ENCODE results near the gene SYNM. TPM values are rescaled to one million over a fixed set of nuclear protein-coding genes. Genes with fewer than 3 reads are reported as not detected.
A peak's percentile ranks its signal among the peaks of the same experiment; 100 is the strongest.

SYNM gene
- total and polyA plus RNA-seq, 5 donors from 2014 or later, result 0.13 to 1.8 (median 0.41) TPM; not detected in 2

GRCh38 chr15:99174567-99175395, 69.9 kb downstream of the SYNM start:
- Histone ChIP-seq H3K36me3 (ENCODE audit: control insufficient read depth, insufficient read depth, low read length) (no peaks in the 10 kb centered on the region), H3K4me1 (ENCODE audit: control insufficient read depth, insufficient read depth, low read length, poor library complexity, severe bottlenecking) (no peaks in the 10 kb centered on the region), H3K27me3 (ENCODE audit: control insufficient read depth, insufficient read depth, low read length) (no peaks in the 10 kb centered on the region), H3K27ac (ENCODE audit: insufficient read depth, low read length, poor library complexity, severe bottlenecking) (no peak overlapping the region), H3K9me3 (ENCODE audit: control insufficient read depth in 2 of 2, low read length in 2 of 2) (no peaks in the 10 kb centered on the region), H3K4me3 (ENCODE audit: low read depth, low read length) (no peak overlapping the region)
- no peaks in the 10 kb centered on the region for H3K4me1 Mint-ChIP-seq
- no peak overlapping the region for H3K27ac Mint-ChIP-seq
- DNase-seq (no peak), ATAC-seq (ENCODE audit: low read depth in 2 of 2) (no peak)
- no peak overlapping the region for H3K4me3 Mint-ChIP-seq
- no peaks in the 10 kb centered on the region for H3K27me3 Mint-ChIP-seq
- H3K36me3 Mint-ChIP-seq, result no peaks in the 10 kb centered on the region
- H3K9me3 Mint-ChIP-seq, result peaks cover 0 to 1% (median 0%) of the 10 kb centered on the region in 7 donors

DNA sequence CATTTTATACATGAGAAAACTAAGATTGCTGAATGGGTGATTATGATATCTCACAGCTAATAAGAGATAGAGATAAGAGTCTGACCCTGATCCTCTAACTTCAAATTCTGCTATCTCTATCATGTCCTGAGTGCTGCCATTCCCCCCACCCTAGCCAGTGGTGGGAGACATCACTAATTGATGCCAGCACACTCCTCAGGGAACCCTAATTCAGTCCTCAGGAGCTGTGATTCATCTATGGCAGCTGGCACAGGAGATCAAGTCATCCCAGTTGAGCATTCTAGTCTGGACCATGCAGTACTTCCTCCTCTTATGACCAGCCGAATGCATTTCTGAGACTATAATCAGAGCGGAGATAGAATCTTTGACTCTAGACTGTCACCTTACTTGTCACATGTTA, 71.9 kb downstream of the SYNM start:
- no peak for DNase-seq
- H3K27me3 Mint-ChIP-seq, result peaks cover 7% of the 10 kb centered on the region
- Histone ChIP-seq H3K36me3 (ENCODE audit: control insufficient read depth, insufficient read depth, low read length) (no peaks in the 10 kb centered on the region), H3K27me3 (ENCODE audit: control insufficient read depth, insufficient read depth, low read length) (no peaks in the 10 kb centered on the region), H3K4me1 (ENCODE audit: control insufficient read depth, insufficient read depth, low read length, poor library complexity, severe bottlenecking) (no peaks in the 10 kb centered on the region), H3K4me3 (ENCODE audit: low read depth, low read length) (no peak overlapping the region), H3K9me3 (ENCODE audit: control insufficient read depth in 2 of 2, low read length in 2 of 2) (no peaks in the 10 kb centered on the region), H3K27ac (ENCODE audit: insufficient read depth, low read length, poor library complexity, severe bottlenecking) (no peak overlapping the region)
- no peak for ATAC-seq (ENCODE audit: low read depth in 2 of 2)
- H3K36me3 Mint-ChIP-seq, result no peaks in the 10 kb centered on the region
- H3K9me3 Mint-ChIP-seq, result peaks cover 0 to 1% (median 0%) of the 10 kb centered on the region in 7 donors
- no peaks in the 10 kb centered on the region for H3K4me1 Mint-ChIP-seq
- H3K4me3 Mint-ChIP-seq, result no peak overlapping the region
- no peak overlapping the region for H3K27ac Mint-ChIP-seq

DNA sequence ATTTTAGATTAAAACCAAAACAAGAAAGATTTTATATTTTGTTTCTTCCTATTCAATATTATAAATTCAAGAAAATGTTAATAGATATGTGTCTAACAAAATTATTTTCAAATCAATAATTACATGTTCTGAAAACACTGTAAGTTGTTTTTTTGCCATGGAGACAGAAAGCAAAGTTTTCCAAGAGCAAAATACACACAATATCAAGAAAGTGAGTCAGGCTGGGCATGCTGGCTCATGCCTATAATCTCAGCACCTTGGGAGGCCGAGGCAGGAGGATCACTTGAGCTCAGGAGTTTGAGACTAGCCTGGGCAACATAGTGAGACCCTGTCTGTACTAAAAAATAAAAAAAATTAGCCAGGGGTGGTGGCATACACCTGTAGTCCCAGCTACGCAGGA, 72.8 kb downstream of the SYNM start:
- no peak overlapping the region for H3K4me3 Mint-ChIP-seq
- Histone ChIP-seq H3K36me3 (ENCODE audit: control insufficient read depth, insufficient read depth, low read length) (no peaks in the 10 kb centered on the region), H3K4me1 (ENCODE audit: control insufficient read depth, insufficient read depth, low read length, poor library complexity, severe bottlenecking) (no peaks in the 10 kb centered on the region), H3K9me3 (ENCODE audit: control insufficient read depth in 2 of 2, low read length in 2 of 2) (no peaks in the 10 kb centered on the region), H3K27me3 (ENCODE audit: control insufficient read depth, insufficient read depth, low read length) (no peaks in the 10 kb centered on the region), H3K27ac (ENCODE audit: insufficient read depth, low read length, poor library complexity, severe bottlenecking) (no peak overlapping the region), H3K4me3 (ENCODE audit: low read depth, low read length) (no peak overlapping the region)
- H3K36me3 Mint-ChIP-seq, result no peaks in the 10 kb centered on the region
- H3K27ac Mint-ChIP-seq, result no peak overlapping the region
- H3K27me3 Mint-ChIP-seq, result peaks cover 7% of the 10 kb centered on the region
- no peak for ATAC-seq (ENCODE audit: low read depth in 2 of 2)
- DNase-seq, result no peak
- no peaks in the 10 kb centered on the region for H3K4me1 Mint-ChIP-seq
- H3K9me3 Mint-ChIP-seq, result peaks cover 0 to 1% (median 0%) of the 10 kb centered on the region in 7 donors

DNA sequence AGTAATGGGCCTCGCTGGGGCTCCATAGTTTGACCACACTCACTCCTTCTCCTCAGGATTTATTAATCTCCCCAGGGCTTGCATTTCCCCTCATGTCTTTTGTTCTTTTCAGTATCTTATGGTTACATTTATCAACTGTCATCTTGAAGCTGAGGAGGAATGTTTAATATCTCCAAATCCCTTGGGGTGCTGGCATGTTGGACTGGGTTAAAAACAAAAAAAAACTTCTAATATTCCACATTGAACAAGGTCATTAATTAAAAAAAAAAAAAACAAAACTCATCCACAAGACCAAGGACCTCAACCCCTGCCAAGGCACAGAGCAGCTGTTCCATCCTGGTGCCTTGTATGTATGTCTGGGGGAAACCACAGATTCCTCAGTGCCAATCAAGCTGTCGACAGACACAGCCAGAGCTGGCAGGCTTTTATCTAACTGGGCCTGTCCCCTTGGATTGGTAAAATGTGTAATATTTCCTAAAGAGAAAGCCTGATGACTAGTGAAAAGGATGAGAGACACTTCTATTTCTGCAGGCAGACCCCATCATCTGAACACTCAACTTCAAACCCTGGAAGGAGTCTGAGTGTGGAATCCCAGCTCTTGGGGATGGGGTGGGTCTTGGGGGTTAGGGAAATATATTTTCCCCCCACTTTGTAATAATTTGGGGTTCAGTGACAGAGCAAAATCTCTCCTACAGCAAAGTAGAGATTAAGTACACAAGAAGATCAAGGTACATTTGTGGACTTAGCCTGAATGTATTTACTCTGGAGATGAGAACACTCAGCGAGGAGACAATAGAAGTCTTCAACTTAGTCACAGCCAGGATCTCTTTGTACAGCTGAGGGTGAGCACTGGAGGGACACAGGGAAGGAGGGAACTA, 75.4 kb downstream of the SYNM start:
- no peaks in the 10 kb centered on the region for H3K4me1 ChIP-seq (ENCODE audit: control insufficient read depth, insufficient read depth, low read length, poor library complexity, severe bottlenecking)
- Mint-ChIP-seq H3K36me3 (no peaks in the 10 kb centered on the region), H3K4me1 (no peaks in the 10 kb centered on the region), H3K27me3 (peaks cover 7% of the 10 kb centered on the region), H3K4me3 (no peak overlapping the region), H3K9me3 (peaks cover 0 to 1% (median 0%) of the 10 kb centered on the region in 7 donors), H3K27ac (no peak overlapping the region)
- H3K27ac ChIP-seq (ENCODE audit: insufficient read depth, low read length, poor library complexity, severe bottlenecking), result no peak overlapping the region
- no peaks in the 10 kb centered on the region for H3K36me3 ChIP-seq (ENCODE audit: control insufficient read depth, insufficient read depth, low read length)
- no peak overlapping the region for H3K4me3 ChIP-seq (ENCODE audit: low read depth, low read length)
- H3K27me3 ChIP-seq (ENCODE audit: control insufficient read depth, insufficient read depth, low read length), result no peaks in the 10 kb centered on the region
- H3K9me3 ChIP-seq (ENCODE audit: control insufficient read depth in 2 of 2, low read length in 2 of 2), result no peaks in the 10 kb centered on the region
- DNase-seq (no peak), ATAC-seq (ENCODE audit: low read depth in 2 of 2) (no peak)

DNA sequence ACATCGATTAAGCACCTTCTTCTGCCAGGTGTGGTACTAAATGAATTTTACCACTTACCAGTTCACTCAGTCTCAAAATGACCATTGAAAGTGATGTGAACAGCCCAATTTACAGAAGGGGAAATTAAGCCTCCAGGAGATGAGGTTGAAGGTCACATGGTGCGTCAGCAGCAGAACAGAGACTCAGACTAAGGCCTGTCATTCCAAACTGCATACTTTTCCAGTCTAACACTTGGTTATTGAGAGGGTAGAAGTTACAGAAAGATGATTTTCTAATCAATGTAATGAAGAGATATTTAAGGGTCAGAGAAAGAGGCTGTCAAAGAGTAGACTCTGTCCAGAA, 76.1 kb downstream of the SYNM start:
- ATAC-seq (ENCODE audit: low read depth in 2 of 2), result no peak
- H3K9me3 Mint-ChIP-seq, result peaks cover 0 to 1% (median 0%) of the 10 kb centered on the region in 7 donors
- no peaks in the 10 kb centered on the region for H3K36me3 ChIP-seq (ENCODE audit: control insufficient read depth, insufficient read depth, low read length)
- H3K27ac ChIP-seq (ENCODE audit: insufficient read depth, low read length, poor library complexity, severe bottlenecking), result no peak overlapping the region
- no peaks in the 10 kb centered on the region for H3K27me3 ChIP-seq (ENCODE audit: control insufficient read depth, insufficient read depth, low read length)
- DNase-seq, result no peak
- no peaks in the 10 kb centered on the region for H3K36me3 Mint-ChIP-seq
- H3K9me3 ChIP-seq (ENCODE audit: control insufficient read depth in 2 of 2, low read length in 2 of 2), result no peaks in the 10 kb centered on the region
- no peaks in the 10 kb centered on the region for H3K4me1 ChIP-seq (ENCODE audit: control insufficient read depth, insufficient read depth, low read length, poor library complexity, severe bottlenecking)
- peaks cover 7% of the 10 kb centered on the region for H3K27me3 Mint-ChIP-seq
- H3K27ac Mint-ChIP-seq, result peak overlapping the region in 1 of 3 donors; percentile 6
- H3K4me3 Mint-ChIP-seq, result no peak overlapping the region
- H3K4me3 ChIP-seq (ENCODE audit: low read depth, low read length), result no peak overlapping the region
- no peaks in the 10 kb centered on the region for H3K4me1 Mint-ChIP-seq

DNA sequence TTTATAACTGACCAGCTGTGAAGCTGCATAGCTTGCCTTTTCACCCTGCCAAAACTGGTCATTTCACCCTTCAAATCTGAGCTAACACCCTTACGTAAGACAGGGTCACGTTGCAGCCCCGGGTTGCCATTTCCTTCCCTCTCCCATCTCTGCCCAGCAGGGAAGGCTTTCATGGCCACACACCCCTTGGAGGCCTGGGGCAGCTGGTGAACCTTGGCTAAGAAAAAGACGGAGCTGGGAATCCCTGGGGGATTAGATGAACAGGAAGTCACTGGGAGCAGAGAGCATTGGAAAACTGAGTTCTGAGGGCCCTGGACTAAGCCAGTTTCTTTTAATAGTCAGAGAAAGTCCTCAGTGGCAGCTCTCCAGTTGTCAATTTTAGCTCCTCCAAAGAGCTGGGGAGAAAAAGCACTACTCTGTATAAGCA, 76.7 kb downstream of the SYNM start:
- no peak for ATAC-seq (ENCODE audit: low read depth in 2 of 2)

GRCh38 chr15:99182791-99183190, 77.9 kb downstream of the SYNM start:
- peaks cover 0 to 1% (median 0%) of the 10 kb centered on the region in 7 donors for H3K9me3 Mint-ChIP-seq
- no peaks in the 10 kb centered on the region for H3K4me1 Mint-ChIP-seq
- no peaks in the 10 kb centered on the region for H3K27me3 ChIP-seq (ENCODE audit: control insufficient read depth, insufficient read depth, low read length)
- H3K36me3 Mint-ChIP-seq, result no peaks in the 10 kb centered on the region
- no peaks in the 10 kb centered on the region for H3K36me3 ChIP-seq (ENCODE audit: control insufficient read depth, insufficient read depth, low read length)
- H3K27ac Mint-ChIP-seq, result no peak overlapping the region
- H3K27me3 Mint-ChIP-seq, result peaks cover 7% of the 10 kb centered on the region
- no peak for DNase-seq
- no peaks in the 10 kb centered on the region for H3K9me3 ChIP-seq (ENCODE audit: control insufficient read depth in 2 of 2, low read length in 2 of 2)
- ATAC-seq (ENCODE audit: low read depth in 2 of 2), result no peak
- H3K27ac ChIP-seq (ENCODE audit: insufficient read depth, low read length, poor library complexity, severe bottlenecking), result no peak overlapping the region
- H3K4me3 Mint-ChIP-seq, result no peak overlapping the region
- H3K4me1 ChIP-seq (ENCODE audit: control insufficient read depth, insufficient read depth, low read length, poor library complexity, severe bottlenecking), result no peaks in the 10 kb centered on the region
- H3K4me3 ChIP-seq (ENCODE audit: low read depth, low read length), result no peak overlapping the region

More for the DNA sequence above, 76.7 kb downstream of the SYNM start:
- peaks cover 7% of the 10 kb centered on the region for H3K27me3 Mint-ChIP-seq
- no peak overlapping the region for H3K4me3 Mint-ChIP-seq
- Histone ChIP-seq H3K4me3 (ENCODE audit: low read depth, low read length) (no peak overlapping the region), H3K27ac (ENCODE audit: insufficient read depth, low read length, poor library complexity, severe bottlenecking) (no peak overlapping the region), H3K9me3 (ENCODE audit: control insufficient read depth in 2 of 2, low read length in 2 of 2) (no peaks in the 10 kb centered on the region), H3K36me3 (ENCODE audit: control insufficient read depth, insufficient read depth, low read length) (no peaks in the 10 kb centered on the region), H3K4me1 (ENCODE audit: control insufficient read depth, insufficient read depth, low read length, poor library complexity, severe bottlenecking) (no peaks in the 10 kb centered on the region), H3K27me3 (ENCODE audit: control insufficient read depth, insufficient read depth, low read length) (no peaks in the 10 kb centered on the region)
- H3K4me1 Mint-ChIP-seq, result no peaks in the 10 kb centered on the region
- H3K27ac Mint-ChIP-seq, result no peak overlapping the region
- H3K9me3 Mint-ChIP-seq, result peaks cover 0 to 1% (median 0%) of the 10 kb centered on the region in 7 donors
- no peak for DNase-seq
- H3K36me3 Mint-ChIP-seq, result no peaks in the 10 kb centered on the region

Measured in CD4-positive, CD25-positive, alpha-beta regulatory T cell (primary cell).